Stimulated activated naive CD8-positive, alpha-beta T cell treated with anti-CD3 and anti-CD28 coated beads, Interleukin-15, amount 100 ng/mL, for 72 hours (primary cell): Measurements from ENCODE around the gene RABL3.

Experiments
- ATAC-seq: fragments of 150-1000 bp; cut with Tn5 transposase; 2 replicates; pipeline ENCODE4 v1.10.0; 2021; ENCODE audit warnings: mild to moderate bottlenecking, moderate library complexity
- DNase-seq, 2 donors: peaks; one replicate each; pipeline ENCODE4 v3.0.0; 2021 to 2022
- H3K27ac Mint-ChIP-seq, 2 donors: one replicate each; pipeline ENCODE4 v1.8.0; 2022; ENCODE audit warnings: mild to moderate bottlenecking in 2 of 2, mixed read lengths in 2 of 2, moderate library complexity in 2 of 2
- H3K27me3 Mint-ChIP-seq: one replicate; pipeline ENCODE4 v1.8.0; 2022; ENCODE audit warnings: mixed read lengths
- H3K4me1 Mint-ChIP-seq: one replicate; pipeline ENCODE4 v1.8.0; 2022; ENCODE audit warnings: mild to moderate bottlenecking, mixed read lengths
- H3K4me3 Mint-ChIP-seq, 2 donors: one replicate each; pipeline ENCODE4 v1.8.0; 2022; ENCODE audit warnings: mild to moderate bottlenecking in 2 of 2, mixed read lengths in 2 of 2, moderate library complexity in 1 of 2
- H3K9me3 Mint-ChIP-seq, 2 donors: one replicate each; pipeline ENCODE4 v1.8.0; 2022; ENCODE audit warnings: mixed read lengths in 2 of 2

RABL3 gene

GRCh38 chr3:120713262-120713661 lies 29.1 kb downstream of the RABL3 start:
- Mint-ChIP-seq H3K9me3 (no peaks in the 10 kb centered on the region), H3K4me3 (no peak overlapping the region)

GRCh38 chr3:120710369-120710768 lies 31.9 kb downstream of the RABL3 start:
- Mint-ChIP-seq H3K9me3 (no peaks in the 10 kb centered on the region), H3K27me3 (no peaks in the 10 kb centered on the region), H3K4me3 (no peak overlapping the region)

More at GRCh38 chr3:120713262-120713661, 29.1 kb downstream of the RABL3 start:
- Mint-ChIP-seq H3K27ac (no peak overlapping the region), H3K4me1 (peaks cover 6% of the 10 kb centered on the region), H3K27me3 (no peaks in the 10 kb centered on the region)
- no peak for DNase-seq
- ATAC-seq: no peak

GRCh38 chr3:120708408-120708807 lies 33.9 kb downstream of the RABL3 start:
- H3K27me3 Mint-ChIP-seq: no peaks in the 10 kb centered on the region
- H3K4me3 Mint-ChIP-seq: no peak overlapping the region

More at GRCh38 chr3:120710369-120710768, 31.9 kb downstream of the RABL3 start:
- DNase-seq (no peak), ATAC-seq (no peak)
- peaks cover 6% of the 10 kb centered on the region for H3K4me1 Mint-ChIP-seq
- no peak overlapping the region for H3K27ac Mint-ChIP-seq

DNA sequence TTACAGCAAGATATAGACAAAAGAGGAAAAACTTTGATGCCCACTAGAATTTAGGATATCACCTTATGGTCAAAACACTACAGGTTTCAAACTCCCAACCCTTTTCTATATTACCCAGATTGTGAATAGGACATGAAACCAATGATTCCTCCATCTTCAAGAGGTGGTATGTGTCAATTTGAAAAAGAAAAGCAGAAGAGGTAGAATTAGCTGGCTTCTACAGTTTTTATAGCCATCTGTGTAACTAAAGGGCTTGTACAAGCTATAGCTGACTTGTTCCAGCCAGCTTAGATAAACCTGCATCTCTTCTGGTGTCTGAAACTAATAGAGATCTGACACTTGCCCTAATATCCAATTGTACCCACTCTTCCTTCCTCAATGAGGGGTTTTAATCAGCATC lies 35.4 kb downstream of the RABL3 start:
- DNase-seq (no peak), ATAC-seq (no peak)
- Mint-ChIP-seq H3K4me3 (no peak overlapping the region), H3K27ac (no peak overlapping the region), H3K9me3 (peaks cover 7 to 14% of the 10 kb centered on the region in 2 donors), H3K4me1 (no peaks in the 10 kb centered on the region), H3K27me3 (no peaks in the 10 kb centered on the region)

More at GRCh38 chr3:120708408-120708807, 33.9 kb downstream of the RABL3 start:
- DNase-seq (no peak), ATAC-seq (no peak)
- H3K4me1 Mint-ChIP-seq: no peaks in the 10 kb centered on the region
- H3K27ac Mint-ChIP-seq: no peak overlapping the region
- peaks cover 3 to 11% of the 10 kb centered on the region in 2 donors for H3K9me3 Mint-ChIP-seq

DNA sequence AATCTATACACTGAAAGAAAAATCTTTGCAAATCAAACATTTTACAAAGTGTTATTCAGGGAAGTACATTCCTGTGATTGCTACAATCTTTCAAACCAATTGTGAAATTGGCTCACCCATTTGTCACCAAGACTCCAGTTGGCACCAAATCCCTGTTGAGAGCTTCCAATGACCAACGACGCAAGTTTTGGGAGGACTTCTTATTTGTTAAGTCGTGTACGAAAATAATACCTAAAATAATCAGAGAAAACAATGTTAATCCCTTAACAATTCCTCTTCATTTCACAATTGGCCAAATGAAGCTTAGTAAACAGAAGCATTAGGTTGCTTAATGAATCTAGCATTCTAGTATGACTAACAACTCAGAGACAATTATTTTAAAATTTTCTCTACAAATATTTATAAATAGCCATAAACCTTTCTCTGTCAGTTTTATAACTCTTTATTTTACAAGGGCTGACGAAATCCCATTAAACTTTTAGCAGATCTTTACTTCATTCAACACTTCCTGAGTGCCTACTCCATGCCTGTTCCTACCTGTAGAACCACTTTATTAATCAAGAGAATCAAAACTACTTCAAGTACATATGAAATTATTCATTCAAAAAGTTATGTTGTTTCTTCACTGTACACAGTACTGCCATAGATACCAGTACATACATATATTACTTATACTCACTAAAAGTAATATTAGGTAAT lies 36.3 kb downstream of the RABL3 start:
- Mint-ChIP-seq H3K27ac (no peak overlapping the region), H3K4me3 (no peak overlapping the region), H3K27me3 (no peaks in the 10 kb centered on the region), H3K4me1 (no peaks in the 10 kb centered on the region), H3K9me3 (peaks cover 7 to 14% of the 10 kb centered on the region in 2 donors)
- ATAC-seq (no peak), DNase-seq (no peak)

- no peak for ATAC-seq
- H3K9me3 Mint-ChIP-seq: peaks cover 7 to 13% of the 10 kb centered on the region in 2 donors
- no peak overlapping the region for H3K4me3 Mint-ChIP-seq
- H3K4me1 Mint-ChIP-seq: no peaks in the 10 kb centered on the region
- DNase-seq: no peak
- no peaks in the 10 kb centered on the region for H3K27me3 Mint-ChIP-seq
- H3K27ac Mint-ChIP-seq: no peak overlapping the region
Measured at GRCh38 chr3:120699333-120699732, 43.0 kb downstream of the RABL3 start.

- DNase-seq: no peak
- no peaks in the 10 kb centered on the region for H3K9me3 Mint-ChIP-seq
- H3K27ac Mint-ChIP-seq: peak overlapping the region in 1 of 2 donors; percentile 38
- H3K4me1 Mint-ChIP-seq: peaks cover 6% of the 10 kb centered on the region
- H3K27me3 Mint-ChIP-seq: no peaks in the 10 kb centered on the region
- ATAC-seq: no peak
- H3K4me3 Mint-ChIP-seq: no peak overlapping the region
Measured at GRCh38 chr3:120693439-120694171, 48.7 kb downstream of the RABL3 start.

DNA sequence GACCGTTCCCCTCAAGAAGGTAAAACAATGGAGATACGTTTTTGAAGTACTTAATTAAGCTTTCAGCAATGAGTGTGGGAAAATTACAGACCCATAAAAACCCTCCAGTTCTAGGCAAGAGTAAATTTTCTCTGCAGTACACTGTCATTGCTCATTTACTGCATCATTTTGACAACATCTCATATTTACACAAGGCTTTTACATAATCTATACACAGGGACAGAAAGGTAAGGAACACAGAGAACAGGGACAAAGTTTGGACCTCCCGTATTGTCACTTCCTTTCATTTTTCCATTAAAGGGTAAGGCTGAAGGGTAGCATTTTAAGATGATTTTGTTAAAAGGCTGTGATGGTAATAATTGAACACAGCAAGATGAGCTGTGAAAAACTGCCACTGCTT lies 52.9 kb downstream of the RABL3 start:
- ATAC-seq (no peak), DNase-seq (no peak)
- Mint-ChIP-seq H3K27me3 (no peaks in the 10 kb centered on the region), H3K4me3 (no peak overlapping the region), H3K9me3 (no peaks in the 10 kb centered on the region), H3K27ac (no peak overlapping the region), H3K4me1 (peaks cover 6% of the 10 kb centered on the region)

GRCh38 chr3:120688121-120688520 lies 54.2 kb downstream of the RABL3 start:
- ATAC-seq: no peak
- Mint-ChIP-seq H3K27me3 (no peaks in the 10 kb centered on the region), H3K4me1 (no peaks in the 10 kb centered on the region), H3K9me3 (no peaks in the 10 kb centered on the region), H3K4me3 (no peak overlapping the region), H3K27ac (no peak overlapping the region)
- no peak for DNase-seq

DNA sequence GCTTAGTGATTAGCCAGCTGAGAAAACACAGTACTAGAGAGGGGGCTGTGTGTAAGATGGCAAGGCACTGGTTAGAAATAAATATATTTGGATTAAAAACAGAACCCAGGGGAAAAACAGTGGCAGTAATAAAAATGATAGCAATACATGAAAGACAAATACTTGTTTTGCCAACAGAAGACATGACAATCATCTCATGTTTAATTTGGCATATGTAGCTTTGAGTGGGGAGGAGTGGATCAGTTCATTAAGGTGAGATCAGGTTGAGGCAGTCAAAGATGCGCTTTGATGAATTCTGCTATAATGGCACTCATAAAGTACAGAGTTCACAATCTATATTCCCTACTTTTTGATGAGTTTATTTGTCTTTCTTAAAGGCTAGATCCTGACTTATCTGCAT lies 56.9 kb downstream of the RABL3 start:
- Mint-ChIP-seq H3K4me1 (no peaks in the 10 kb centered on the region), H3K27me3 (no peaks in the 10 kb centered on the region), H3K4me3 (no peak overlapping the region), H3K27ac (no peak overlapping the region), H3K9me3 (no peaks in the 10 kb centered on the region)
- no peak for ATAC-seq
- DNase-seq: no peak

DNA sequence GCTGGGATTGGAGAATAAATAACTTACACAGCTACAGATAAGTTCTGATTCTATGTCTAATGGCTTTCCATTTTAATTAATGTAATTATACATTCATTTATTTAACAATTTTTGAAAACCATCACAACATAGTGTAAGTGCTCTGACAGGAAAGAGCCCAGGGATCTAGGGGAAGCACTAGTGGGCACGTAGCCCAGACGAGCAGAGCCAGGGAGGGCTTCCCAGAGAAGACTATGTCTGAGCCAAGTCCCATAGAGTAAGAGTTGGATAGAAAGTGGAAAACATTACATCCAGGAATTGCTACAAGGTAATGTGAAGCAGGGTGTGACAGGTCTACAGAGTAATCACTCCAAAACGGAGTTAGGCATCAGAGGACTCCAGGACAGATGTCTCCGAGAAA lies 57.4 kb downstream of the RABL3 start:
- no peaks in the 10 kb centered on the region for H3K27me3 Mint-ChIP-seq
- H3K9me3 Mint-ChIP-seq: no peaks in the 10 kb centered on the region
- no peak for ATAC-seq
- no peak overlapping the region for H3K27ac Mint-ChIP-seq
- H3K4me3 Mint-ChIP-seq: no peak overlapping the region
- no peak for DNase-seq
- H3K4me1 Mint-ChIP-seq: no peaks in the 10 kb centered on the region

GRCh38 chr3:120683671-120684301 lies 58.5 kb downstream of the RABL3 start:
- no peak for ATAC-seq
- H3K27me3 Mint-ChIP-seq: no peaks in the 10 kb centered on the region
- no peak for DNase-seq
- H3K4me3 Mint-ChIP-seq: no peak overlapping the region
- peak overlapping the region; percentile 64 to 87 for H3K27ac Mint-ChIP-seq
- no peaks in the 10 kb centered on the region for H3K9me3 Mint-ChIP-seq
- H3K4me1 Mint-ChIP-seq: peaks cover 1% of the 10 kb centered on the region

DNA sequence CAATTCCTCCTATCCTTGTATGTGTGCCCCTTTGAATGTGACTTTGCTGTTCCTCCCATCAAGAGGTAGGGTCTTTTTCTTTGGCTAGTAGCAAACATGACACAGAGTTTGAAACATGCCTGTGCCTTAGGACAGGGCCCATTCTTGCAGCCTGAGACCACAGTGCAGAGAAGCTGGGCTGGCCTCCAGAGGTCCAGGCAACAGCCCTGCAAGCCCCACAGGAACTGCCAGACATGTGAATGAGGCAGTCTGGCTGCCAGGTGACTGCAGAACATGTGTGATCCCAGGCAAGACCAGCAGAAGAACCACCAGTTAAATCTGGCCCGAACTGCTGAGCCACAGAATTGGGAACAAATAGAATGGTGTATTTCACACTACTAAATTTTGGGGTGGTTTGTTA lies 59.1 kb downstream of the RABL3 start:
- Mint-ChIP-seq H3K4me3 (no peak overlapping the region), H3K9me3 (no peaks in the 10 kb centered on the region), H3K27ac (no peak overlapping the region), H3K4me1 (peaks cover 7% of the 10 kb centered on the region), H3K27me3 (no peaks in the 10 kb centered on the region)
- no peak for DNase-seq
- no peak for ATAC-seq

DNA sequence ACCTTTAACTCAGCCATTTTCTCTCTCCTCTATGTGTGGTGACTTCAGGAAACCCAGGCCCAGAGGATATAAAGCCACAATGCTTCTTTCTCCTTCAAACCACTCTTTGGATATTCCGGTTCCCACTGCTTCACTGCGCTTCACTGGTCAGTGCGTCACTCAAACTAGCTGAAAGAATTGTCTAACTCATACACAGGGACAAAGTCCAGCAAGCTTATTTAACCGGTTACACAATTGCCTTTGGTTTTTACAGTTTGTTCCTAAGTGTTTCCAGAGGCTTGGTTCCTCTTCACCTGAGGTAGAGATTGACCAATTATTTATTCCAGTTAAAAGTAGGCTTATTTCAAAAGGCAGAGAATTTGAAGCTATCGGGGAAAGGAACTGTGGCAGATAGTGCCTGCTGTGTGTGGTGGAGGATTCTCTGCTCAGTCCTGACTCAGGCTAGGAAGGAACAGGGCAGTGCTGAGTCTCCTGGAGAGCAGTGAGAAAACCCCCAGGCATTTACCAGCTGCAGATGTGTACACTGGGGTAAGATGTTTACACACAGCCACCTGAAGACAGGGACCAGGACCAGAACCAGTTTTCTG lies 60.1 kb downstream of the RABL3 start, which contains the start of gene HGD:
Gene HGD (minus strand): TSS at position 145 of the 587 bp plus-strand sequence. CDS start 128 bp downstream, at position 17.
- H3K4me1 Mint-ChIP-seq: peaks cover 9% of the 10 kb centered on the region
- ATAC-seq (no peak), DNase-seq (no peak)
- H3K27ac Mint-ChIP-seq: peak within 1 kb of the TSS in 1 of 2 donors; percentile 36
- H3K9me3 Mint-ChIP-seq: peaks cover 4 to 9% of the 10 kb centered on the region in 2 donors
- no peak within 1 kb of the TSS for H3K4me3 Mint-ChIP-seq
- no peaks in the 10 kb centered on the region for H3K27me3 Mint-ChIP-seq

DNA sequence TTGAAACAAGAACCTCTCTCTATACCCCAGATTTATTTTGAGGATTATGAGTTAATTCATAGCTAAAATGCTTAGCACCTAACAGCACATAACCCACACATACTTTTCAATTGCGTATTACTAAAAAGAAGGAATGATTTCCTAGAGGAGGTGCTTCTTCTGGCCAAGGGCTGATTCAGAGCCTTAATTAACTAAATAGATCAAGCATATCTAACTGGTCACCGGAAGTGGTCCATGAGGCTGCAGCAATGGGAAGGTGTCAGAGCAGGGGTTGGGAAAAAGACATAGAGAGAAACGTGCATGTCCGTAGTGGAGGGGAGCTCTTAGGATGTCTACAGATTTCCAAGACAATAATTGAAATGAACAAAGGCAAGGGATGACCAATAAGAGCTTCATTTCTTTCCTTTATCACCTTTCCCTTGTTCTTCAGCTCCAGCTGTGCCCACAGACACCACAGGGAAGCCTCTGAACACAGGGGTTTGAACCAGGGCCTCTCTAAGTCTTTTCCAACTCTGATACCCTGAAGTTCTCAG lies 60.7 kb downstream of the RABL3 start:
- DNase-seq (no peak), ATAC-seq (no peak)
- H3K27ac Mint-ChIP-seq: no peak overlapping the region

More for the DNA sequence above, 60.7 kb downstream of the RABL3 start:
- Mint-ChIP-seq H3K4me3 (no peak overlapping the region), H3K27me3 (no peaks in the 10 kb centered on the region), H3K9me3 (peaks cover 4 to 15% of the 10 kb centered on the region in 2 donors), H3K4me1 (peaks cover 9% of the 10 kb centered on the region)
